Uterus (tissue), 2 donors: ENCODE measurements around the gene EIF5A.

Source experiments
- POLR2A ChIP-seq, 2 donors: fragments of 450-650 bp; IDR thresholded peaks; one replicate each; pipeline ENCODE4 v1.6.1; 2016; ENCODE audit warnings: antibody characterized with exemption in 2 of 2, mild to moderate bottlenecking in 1 of 2, moderate library complexity in 1 of 2
- TF ChIP-seq, protein P1 (sequence below), 4 experiments: fragments of 200-600 bp in 2 of 4; fragments of 450-650 bp in 2 of 4; sonication (generic) in 2 of 4; IDR thresholded peaks; one replicate each; pipeline ENCODE4 v1.5.1; 2016 to 2019; ENCODE audit warnings: antibody characterized with exemption in 4 of 4, mild to moderate bottlenecking in 2 of 4, moderate library complexity in 1 of 4

DNA sequence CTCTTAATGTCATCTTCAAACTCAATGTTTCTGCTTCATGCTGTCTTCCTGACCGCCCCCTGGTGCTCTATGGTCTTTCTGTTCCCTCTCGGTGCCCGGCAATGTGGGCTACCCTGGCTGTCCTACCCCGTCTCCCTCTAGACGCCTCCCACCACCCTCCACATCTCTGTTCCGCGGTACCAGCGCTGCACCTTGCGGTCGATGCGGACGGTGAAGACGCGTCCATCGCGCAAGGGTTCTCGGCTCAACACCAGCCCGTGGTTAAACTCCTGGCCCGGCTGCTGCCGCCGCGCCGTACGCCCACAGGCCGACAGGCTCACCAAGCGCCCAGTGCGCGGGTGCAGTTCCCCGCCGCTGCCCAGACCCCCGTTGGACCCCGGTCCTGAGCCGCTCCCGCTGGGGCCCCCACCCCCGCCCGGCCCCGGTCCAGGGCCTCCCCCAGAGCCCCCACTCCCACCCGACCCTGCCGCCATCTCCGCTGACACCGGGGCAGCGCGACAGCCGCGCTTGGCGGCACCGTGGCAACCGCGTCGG is 21.5 kb downstream of the EIF5A start, which contains the start of gene NEURL4:
- TF ChIP-seq, protein P1, sequence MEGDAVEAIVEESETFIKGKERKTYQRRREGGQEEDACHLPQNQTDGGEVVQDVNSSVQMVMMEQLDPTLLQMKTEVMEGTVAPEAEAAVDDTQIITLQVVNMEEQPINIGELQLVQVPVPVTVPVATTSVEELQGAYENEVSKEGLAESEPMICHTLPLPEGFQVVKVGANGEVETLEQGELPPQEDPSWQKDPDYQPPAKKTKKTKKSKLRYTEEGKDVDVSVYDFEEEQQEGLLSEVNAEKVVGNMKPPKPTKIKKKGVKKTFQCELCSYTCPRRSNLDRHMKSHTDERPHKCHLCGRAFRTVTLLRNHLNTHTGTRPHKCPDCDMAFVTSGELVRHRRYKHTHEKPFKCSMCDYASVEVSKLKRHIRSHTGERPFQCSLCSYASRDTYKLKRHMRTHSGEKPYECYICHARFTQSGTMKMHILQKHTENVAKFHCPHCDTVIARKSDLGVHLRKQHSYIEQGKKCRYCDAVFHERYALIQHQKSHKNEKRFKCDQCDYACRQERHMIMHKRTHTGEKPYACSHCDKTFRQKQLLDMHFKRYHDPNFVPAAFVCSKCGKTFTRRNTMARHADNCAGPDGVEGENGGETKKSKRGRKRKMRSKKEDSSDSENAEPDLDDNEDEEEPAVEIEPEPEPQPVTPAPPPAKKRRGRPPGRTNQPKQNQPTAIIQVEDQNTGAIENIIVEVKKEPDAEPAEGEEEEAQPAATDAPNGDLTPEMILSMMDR (IDR thresholded peaks at IDR 0.05) = no peak
- no peak for TF ChIP-seq POLR2A (IDR thresholded peaks at IDR 0.05)
